DND-41 (cell line): ENCODE results near the gene SYS1.

Source experiments
- ATAC-seq: fragments of 200-7000 bp; cut with Tn5 transposase; 3 replicates; pipeline ENCODE4 v1.9.1; 2021; ENCODE audit warnings: low read depth; ENCODE audit not compliant: insufficient read depth
- DNase-seq: peaks from one replicate; pipeline ENCODE4 v3.0.0-alpha.2; 2020
- H2AFZ ChIP-seq: 2 replicates; pipeline ENCODE4 v1.6.0; 2012; ENCODE audit warnings: low read depth, low read length
- H3K27ac ChIP-seq: 2 replicates; pipeline ENCODE4 v1.5.1; 2012; ENCODE audit warnings: low read length, inconsistent platforms
- H3K27me3 ChIP-seq: fragments of 200-600 bp; sonication (generic); 2 replicates; pipeline ENCODE4 v1.6.0; 2012; ENCODE audit warnings: low read length, mild to moderate bottlenecking, inconsistent platforms; ENCODE audit not compliant: insufficient read depth, poor library complexity
- H3K36me3 ChIP-seq: 2 replicates; pipeline ENCODE4 v1.5.1; 2012; ENCODE audit warnings: low read length, inconsistent platforms; ENCODE audit not compliant: insufficient read depth
- H3K4me1 ChIP-seq: 2 replicates; pipeline ENCODE4 v1.5.1; 2012; ENCODE audit warnings: mild to moderate bottlenecking, low read length; ENCODE audit not compliant: insufficient read depth
- H3K4me2 ChIP-seq: 2 replicates; pipeline ENCODE4 v1.6.0; 2012; ENCODE audit warnings: mild to moderate bottlenecking, moderate library complexity, low read length, inconsistent platforms; ENCODE audit not compliant: insufficient read depth
- H3K4me3 ChIP-seq, 2 experiments: fragments of 200-600 bp in 1 of 2; shearing (Covaris generic) in 1 of 2; 2 replicates each; pipeline ENCODE4 v1.5.1; 2012 to 2016; ENCODE audit warnings: inconsistent platforms in 2 of 2, low read length in 2 of 2, mild to moderate bottlenecking in 2 of 2, low read depth in 1 of 2, moderate library complexity in 1 of 2
- H3K79me2 ChIP-seq: 2 replicates; pipeline ENCODE4 v1.6.0; 2012; ENCODE audit warnings: low read length, inconsistent platforms; ENCODE audit not compliant: insufficient read depth
- H3K9ac ChIP-seq: 2 replicates; pipeline ENCODE4 v1.6.0; 2012; ENCODE audit warnings: low read depth, mild to moderate bottlenecking, inconsistent platforms, low read length, moderate library complexity
- H3K9me3 ChIP-seq: 2 replicates; pipeline ENCODE4 v1.5.1; 2012; ENCODE audit warnings: low read length, moderate library complexity, mild to moderate bottlenecking, inconsistent platforms; ENCODE audit not compliant: insufficient read depth, severe bottlenecking
- H4K20me1 ChIP-seq: 2 replicates; pipeline ENCODE4 v1.6.0; 2012; ENCODE audit warnings: low read length; ENCODE audit not compliant: insufficient read depth
- EZH2 ChIP-seq: IDR thresholded peaks from 3 replicates; pipeline ENCODE4 v1.6.1; 2012; ENCODE audit warnings: borderline replicate concordance, low read depth, mild to moderate bottlenecking, moderate library complexity, low read length, inconsistent platforms; ENCODE audit not compliant: severe bottlenecking
- TF ChIP-seq, protein P1 (sequence below): IDR thresholded peaks from 2 replicates; pipeline ENCODE4 v1.5.1; 2012; ENCODE audit warnings: borderline replicate concordance, low read length, moderate library complexity, mild to moderate bottlenecking; ENCODE audit not compliant: poor library complexity, severe bottlenecking; ENCODE audit errors: extremely low read depth

The SYS1 gene

DNA sequence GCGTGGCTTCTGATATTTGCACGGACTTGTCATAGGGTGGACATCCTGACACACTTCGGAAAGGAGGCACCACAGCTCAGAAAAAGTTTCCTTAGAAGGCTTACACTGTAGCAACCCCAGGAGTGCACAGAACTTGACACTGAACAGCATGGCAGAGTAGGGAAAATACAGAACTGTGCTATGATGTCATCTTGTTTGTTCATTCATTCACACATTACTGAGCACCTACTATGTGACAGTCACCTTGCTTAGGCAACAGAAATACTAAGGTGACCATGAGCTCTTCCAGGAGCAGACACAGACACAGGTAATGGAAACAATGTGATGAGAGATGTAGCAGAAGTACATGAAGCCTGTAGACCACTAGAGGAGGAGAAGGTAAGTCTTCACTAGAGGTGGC is 50.5 kb downstream of the SYS1 start:
- peaks cover 30% of the 10 kb centered on the region for H3K79me2 ChIP-seq
- no peak overlapping the region for H3K27ac ChIP-seq
- TF ChIP-seq, protein P1, sequence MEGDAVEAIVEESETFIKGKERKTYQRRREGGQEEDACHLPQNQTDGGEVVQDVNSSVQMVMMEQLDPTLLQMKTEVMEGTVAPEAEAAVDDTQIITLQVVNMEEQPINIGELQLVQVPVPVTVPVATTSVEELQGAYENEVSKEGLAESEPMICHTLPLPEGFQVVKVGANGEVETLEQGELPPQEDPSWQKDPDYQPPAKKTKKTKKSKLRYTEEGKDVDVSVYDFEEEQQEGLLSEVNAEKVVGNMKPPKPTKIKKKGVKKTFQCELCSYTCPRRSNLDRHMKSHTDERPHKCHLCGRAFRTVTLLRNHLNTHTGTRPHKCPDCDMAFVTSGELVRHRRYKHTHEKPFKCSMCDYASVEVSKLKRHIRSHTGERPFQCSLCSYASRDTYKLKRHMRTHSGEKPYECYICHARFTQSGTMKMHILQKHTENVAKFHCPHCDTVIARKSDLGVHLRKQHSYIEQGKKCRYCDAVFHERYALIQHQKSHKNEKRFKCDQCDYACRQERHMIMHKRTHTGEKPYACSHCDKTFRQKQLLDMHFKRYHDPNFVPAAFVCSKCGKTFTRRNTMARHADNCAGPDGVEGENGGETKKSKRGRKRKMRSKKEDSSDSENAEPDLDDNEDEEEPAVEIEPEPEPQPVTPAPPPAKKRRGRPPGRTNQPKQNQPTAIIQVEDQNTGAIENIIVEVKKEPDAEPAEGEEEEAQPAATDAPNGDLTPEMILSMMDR, result no peak
- no peak for TF ChIP-seq EZH2
- no peaks in the 10 kb centered on the region for H3K27me3 ChIP-seq
- H3K36me3 ChIP-seq, result peaks cover 41% of the 10 kb centered on the region
- no peak overlapping the region for H3K4me3 ChIP-seq
- H3K9ac ChIP-seq, result no peak overlapping the region
- no peak overlapping the region for H2AFZ ChIP-seq
- H3K9me3 ChIP-seq, result no peaks in the 10 kb centered on the region
- DNase-seq (no peak), ATAC-seq (no peak)
- H3K4me1 ChIP-seq, result peaks cover 35% of the 10 kb centered on the region
- H3K4me2 ChIP-seq, result no peak overlapping the region
- peaks cover 6% of the 10 kb centered on the region; the same call in 1 of the 2 replicates for H4K20me1 ChIP-seq

DNA sequence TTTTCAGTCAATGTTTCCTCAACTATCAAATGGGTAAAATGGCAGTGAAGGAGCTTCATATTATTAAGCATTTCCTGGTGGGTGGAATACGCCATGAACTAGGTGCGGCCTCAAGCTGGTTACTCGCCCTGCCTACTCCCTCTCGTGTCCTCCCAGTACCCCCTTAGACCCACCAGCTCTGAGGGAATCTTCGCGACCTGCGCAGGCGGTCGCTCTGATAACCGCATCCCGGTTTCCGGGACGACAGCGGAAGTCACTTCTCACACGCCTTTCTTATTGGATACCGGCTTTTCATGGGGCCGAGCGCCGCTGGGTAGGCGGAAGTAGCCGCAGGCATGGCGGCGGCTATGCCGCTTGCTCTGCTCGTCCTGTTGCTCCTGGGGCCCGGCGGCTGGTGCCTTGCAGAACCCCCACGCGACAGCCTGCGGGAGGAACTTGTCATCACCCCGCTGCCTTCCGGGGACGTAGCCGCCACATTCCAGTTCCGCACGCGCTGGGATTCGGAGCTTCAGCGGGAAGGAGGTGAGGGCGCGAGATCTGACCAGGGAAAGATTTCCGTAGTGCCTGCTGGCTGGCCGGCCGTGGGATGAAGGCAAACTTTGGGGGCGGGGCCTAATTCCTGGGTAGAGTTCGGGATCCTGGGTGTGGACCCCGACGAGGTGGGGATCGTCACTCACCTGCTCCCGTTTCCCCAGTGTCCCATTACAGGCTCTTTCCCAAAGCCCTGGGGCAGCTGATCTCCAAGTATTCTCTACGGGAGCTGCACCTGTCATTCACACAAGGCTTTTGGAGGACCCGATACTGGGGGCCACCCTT is 53.1 kb downstream of the SYS1 start, which contains the start of gene PIGT:
Gene PIGT (plus strand): TSS at position 320 of the 816 bp plus-strand sequence. CDS start 16 bp downstream, at position 336.
- Histone ChIP-seq H3K9me3 (no peaks in the 10 kb centered on the region), H4K20me1 (peaks cover 13% of the 10 kb centered on the region; the same call in 1 of the 2 replicates), H3K27ac (peak within 1 kb of the TSS; percentile 79), H3K4me1 (peaks cover 36% of the 10 kb centered on the region), H3K9ac (peak within 1 kb of the TSS; percentile 79), H3K4me3 (peak within 1 kb of the TSS; percentile 73 to 74), H2AFZ (peak within 1 kb of the TSS; percentile 94), H3K27me3 (no peaks in the 10 kb centered on the region), H3K79me2 (peaks cover 39% of the 10 kb centered on the region), H3K4me2 (peak within 1 kb of the TSS; percentile 94), H3K36me3 (peaks cover 42% of the 10 kb centered on the region)
- TF ChIP-seq, protein P1, result peak; percentile 20
- TF ChIP-seq EZH2, result no peak
- ATAC-seq (peak; percentile 99), DNase-seq (peak; percentile 94)

DNA sequence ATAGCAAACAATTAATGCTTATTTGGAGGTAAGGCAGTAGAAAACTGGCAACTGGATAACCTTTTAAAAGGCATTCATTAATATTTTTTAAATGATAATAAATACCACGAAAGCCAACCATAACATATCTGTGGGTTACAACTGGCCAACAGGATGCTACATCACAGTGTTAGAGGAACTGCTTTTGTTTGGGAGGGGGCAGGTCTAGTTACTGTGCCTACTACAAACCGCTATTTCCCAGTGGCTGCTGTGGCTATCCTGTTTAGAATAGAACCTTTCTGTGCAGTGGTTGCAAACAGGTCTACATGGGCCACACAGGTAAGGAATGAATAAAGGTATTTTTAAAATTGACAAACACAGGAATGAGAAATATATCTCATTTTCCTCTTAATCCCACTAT is 54.0 kb downstream of the SYS1 start:
- H2AFZ ChIP-seq, result no peak overlapping the region
- H3K4me1 ChIP-seq, result peaks cover 36% of the 10 kb centered on the region
- no peaks in the 10 kb centered on the region for H3K27me3 ChIP-seq
- H3K36me3 ChIP-seq, result peaks cover 48% of the 10 kb centered on the region
- DNase-seq, result no peak
- H3K4me2 ChIP-seq, result peak overlapping the region; percentile 94
- H3K9me3 ChIP-seq, result no peaks in the 10 kb centered on the region
- peak overlapping the region; percentile 79 for H3K9ac ChIP-seq
- no peak for ATAC-seq
- TF ChIP-seq, protein P1, result no peak
- no peak for TF ChIP-seq EZH2
- H3K27ac ChIP-seq, result peak overlapping the region; percentile 79
- H3K79me2 ChIP-seq, result peaks cover 39% of the 10 kb centered on the region
- H3K4me3 ChIP-seq, result peak overlapping the region; percentile 73 to 74; a peak in 3 of 4 replicates
- H4K20me1 ChIP-seq, result peaks cover 13% of the 10 kb centered on the region; the same call in 1 of the 2 replicates
